Measurements from ENCODE around the gene SLC25A42.
"Not testable (repeated sequence)": the region's sequence is repeated elsewhere in the genome, so short reads cannot be mapped to it uniquely, and the experiment has no call there.

SLC25A42 gene

DNA sequence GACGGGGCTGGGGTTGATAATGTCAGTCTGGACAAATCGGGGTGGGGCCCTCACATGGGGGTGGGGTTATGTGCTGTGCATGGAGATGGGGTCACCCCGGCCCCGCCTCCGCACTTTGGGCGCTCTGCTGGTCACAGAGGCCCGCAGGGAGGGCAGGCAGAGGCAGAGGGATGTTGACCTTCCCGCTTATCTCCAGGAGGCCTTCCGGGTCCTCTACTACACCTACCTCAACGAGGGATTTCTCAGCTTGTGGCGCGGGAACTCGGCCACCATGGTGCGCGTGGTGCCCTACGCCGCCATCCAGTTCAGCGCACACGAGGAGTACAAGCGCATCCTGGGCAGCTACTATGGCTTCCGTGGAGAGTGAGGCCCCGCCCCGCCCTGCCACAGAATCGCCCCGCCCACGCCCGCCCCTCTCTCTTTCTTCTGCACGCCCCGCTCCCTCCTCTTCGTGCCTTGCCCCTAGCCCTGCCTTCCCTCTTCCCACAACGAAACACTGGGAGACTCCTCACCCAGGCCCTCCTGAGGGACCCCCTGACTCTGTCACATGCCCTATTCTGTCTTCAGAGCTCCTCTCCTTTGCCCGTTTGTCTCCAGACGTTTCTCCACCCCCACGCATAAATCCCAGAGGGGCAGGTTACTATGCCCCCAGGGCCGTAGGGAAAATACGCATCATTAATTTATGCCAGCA, 41.7 kb downstream of the SLC25A42 start:
- DNase-seq (ENCODE audit: low spot score) = peak; percentile 23

DNA sequence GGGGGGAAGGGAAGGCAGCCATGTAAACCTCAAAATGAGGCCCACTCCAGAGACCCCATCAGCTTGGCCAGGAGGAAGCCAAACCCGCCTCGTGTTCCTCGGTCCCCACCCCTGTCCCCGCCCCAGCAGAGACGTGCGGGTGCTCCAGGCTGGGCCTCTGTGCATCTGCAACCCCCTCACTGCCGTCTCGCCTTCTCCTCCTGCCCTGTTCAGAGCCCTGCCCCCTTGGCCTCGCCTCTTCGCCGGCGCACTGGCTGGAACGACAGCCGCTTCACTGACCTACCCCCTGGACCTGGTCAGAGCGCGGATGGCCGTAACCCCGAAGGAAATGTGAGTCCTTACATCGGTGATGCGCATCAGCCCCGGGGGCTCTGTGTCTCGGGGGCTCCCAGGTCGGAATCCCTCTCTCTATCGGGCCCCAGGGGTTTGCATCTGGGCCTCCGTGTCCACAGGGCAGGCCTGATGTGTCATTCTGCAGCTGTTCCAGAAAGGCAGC, 42.3 kb downstream of the SLC25A42 start:
- DNase-seq (ENCODE audit: low spot score) = no peak

DNA sequence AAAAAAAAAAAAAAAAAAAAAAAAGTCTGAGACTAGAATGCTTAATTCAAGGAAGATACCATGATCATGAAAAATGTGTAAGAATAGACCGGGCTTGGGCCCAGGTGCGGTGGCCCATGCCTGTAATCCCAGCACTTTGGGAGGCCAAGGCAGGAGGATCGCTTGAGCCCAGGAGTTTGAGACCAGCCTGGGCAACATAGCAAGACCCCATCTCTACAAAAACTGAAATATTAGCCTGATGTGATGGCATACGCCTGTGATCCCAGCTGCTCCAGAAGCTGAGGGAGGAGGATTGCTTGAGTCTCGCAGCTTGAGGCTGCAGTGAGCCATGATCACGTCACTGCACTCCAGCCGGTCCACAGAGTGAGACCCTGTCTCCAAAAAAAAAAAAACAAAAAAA, 43.1 kb downstream of the SLC25A42 start:
- DNase-seq (ENCODE audit: low spot score) = not testable (repeated sequence)

DNA sequence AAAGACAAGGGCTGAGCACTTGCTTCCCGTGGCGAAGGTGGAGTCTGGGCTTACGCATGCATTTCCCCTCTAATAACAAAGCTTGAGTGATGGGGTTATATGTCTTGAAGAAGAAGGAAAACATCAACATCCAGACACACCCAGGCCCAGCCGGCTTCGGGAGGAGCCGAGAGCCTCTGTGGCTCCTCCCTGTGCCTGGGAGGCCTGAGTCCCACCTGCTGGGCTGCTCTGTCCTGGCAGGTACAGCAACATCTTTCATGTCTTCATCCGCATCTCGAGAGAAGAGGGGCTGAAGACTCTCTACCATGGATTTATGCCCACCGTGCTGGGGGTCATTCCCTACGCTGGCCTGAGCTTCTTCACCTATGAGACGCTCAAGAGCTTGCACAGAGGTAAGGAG, 43.9 kb downstream of the SLC25A42 start:
- no peak for DNase-seq (ENCODE audit: low spot score)

DNA sequence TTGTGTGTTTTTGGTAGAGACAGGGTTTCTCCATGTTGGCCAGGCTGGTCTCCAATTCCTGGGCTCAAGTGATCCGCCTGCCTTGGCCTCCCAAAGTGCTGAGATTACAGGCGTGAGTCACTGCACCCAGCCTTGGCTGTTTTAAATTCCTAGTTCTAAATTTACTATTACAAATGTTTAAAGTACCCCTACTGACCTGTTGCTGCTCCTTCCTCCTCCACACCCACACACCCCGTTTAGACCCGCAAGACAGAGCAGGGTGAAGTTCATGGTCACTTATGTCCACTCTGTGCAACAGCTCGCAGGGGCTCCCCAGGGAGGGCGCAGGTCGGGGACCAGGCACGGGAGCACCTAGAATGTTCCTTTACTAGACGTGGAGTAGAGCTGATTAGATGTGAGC, 45.8 kb downstream of the SLC25A42 start:
- no peak for DNase-seq (ENCODE audit: low spot score)

DNA sequence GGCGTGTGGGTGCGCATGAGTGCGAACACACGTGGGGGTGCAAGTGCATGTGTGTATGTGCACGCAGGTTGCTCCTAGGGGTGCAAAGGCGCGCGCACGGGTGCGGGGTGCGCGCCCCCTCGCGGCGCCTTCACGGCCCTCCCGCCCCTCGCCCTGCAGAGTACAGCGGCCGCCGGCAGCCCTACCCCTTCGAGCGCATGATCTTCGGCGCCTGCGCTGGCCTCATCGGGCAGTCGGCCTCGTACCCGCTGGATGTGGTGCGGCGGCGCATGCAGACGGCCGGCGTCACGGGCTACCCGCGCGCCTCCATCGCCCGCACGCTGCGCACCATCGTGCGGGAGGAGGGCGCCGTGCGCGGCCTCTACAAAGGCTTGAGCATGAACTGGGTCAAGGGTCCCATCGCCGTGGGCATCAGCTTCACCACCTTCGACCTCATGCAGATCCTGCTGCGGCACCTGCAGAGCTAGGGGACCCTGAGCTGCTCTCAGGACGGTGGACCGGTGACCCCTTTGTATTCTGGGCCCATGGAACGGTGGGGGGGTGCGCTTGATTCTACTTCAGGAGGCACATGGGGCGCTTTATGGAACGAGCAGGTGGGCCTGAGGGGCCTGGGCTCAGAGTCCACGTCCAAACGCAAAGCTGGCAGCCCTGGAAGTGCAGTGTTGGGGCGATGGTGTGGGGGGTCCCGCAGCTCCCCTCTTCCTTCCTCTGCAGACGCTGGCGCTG, 46.8 kb downstream of the SLC25A42 start:
- DNase-seq (ENCODE audit: low spot score) = no peak

DNA sequence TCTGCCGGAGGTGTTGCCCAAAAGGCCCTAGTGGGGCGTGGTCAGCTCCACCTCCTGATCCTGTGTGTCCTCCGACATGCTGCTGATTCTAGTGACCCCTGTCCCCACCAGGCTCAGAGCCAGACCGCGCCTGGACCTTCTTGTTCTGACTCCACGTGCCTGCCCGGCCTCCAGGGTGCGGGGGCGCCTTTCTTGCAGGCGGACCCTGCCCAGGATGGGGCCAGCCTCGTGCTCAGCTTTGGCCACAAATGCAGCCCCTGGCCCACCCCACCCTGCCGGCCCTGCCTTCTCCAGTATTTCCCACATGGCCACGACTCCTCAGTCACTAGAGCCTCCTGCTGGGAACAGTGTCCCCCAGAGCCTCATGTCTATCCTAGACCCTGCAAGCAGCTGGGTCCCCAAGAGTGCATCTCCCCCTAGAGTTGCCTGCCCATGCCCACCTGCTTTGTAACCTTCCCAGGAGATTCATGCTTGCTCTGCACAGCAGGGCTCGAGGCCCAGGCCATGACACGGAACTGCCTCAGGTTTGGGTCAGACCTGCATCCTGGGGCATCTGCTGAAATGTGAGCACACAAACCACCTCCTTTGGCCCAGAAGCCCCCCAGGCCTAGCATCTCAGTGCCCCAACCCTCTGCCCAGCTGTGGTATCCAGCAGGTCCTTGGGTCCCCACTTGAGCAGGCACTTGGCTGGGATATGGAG, 47.5 kb downstream of the SLC25A42 start:
- DNase-seq (ENCODE audit: low spot score) = no peak

DNA sequence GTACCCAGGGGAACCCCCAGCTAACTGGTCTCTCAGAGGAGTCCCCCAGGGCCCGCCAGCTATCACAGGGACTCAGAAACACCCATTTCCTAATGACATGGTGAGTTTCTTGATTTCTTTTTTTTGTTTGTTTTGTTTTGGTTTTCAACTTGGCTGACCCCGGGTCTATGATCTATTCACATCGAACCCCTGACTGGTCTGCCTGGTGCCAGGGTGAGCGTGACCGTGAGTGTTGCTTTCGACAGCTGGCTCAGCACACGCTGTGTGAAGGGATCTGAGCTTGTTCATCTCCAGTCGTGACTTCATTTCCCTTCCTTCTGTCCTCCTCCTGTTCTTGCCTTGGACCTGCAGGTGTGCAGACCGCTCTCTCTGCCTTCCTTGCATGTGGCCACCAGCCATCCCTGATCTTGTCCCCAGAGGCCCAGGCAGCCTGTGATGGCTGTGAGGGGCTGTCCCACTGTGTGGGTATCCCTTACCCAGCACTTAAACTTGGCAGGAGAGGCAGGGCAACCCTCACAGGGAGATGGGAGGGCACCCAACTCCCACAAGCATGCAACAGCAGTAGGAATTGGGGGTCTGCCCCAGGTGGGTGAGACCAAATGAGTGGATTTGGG, 48.3 kb downstream of the SLC25A42 start:
- DNase-seq (ENCODE audit: low spot score) = no peak

DNA sequence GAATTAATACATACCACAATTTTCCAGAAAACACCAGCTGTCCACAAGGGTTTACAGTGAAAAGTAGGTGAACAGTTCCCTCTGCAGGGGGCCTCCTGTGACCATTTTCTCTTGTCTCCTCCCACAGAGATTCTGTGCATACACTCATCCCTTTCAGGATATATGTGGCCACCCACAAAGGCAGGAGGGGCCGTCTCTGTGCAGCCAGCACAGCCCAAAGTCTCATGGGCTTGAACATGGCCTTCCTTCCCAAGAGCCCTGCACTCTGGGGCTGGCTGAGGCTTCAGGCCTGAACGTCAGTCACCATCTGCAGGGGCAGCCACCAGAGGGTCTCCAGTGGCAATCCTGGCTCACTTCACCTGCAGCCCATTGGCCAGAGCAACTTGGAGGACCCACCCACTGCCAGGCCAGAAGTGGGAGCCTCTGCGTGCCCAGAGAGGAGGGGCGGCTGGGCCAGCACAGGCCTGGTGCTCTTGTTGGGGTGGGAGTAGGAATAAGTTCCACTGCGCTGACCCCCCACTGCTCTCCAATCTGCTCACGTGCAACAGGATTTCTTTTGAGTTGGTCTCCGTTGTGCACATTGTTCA, 49.3 kb downstream of the SLC25A42 start:
- DNase-seq (ENCODE audit: low spot score) = no peak

DNA sequence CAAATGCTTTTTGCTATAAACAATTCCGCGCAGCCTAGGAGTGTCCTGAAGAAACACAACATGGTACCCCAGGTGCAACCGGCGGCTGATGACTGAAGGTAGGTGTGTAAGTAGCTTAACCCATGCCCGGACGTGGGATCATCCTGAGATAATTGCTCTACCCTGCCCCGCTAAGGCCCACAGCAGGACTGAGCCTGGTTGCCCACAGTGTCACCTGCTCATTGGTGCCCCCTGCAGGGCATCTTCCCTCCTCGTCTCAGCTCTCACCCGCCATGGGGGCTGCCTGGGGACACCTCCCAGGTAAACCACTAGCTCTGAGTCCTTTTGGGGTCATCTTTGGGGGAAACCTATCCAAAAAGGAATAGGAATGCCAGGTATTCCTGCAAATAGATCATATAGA, 52.2 kb downstream of the SLC25A42 start:
- DNase-seq (ENCODE audit: low spot score) = peak; percentile 21

DNA sequence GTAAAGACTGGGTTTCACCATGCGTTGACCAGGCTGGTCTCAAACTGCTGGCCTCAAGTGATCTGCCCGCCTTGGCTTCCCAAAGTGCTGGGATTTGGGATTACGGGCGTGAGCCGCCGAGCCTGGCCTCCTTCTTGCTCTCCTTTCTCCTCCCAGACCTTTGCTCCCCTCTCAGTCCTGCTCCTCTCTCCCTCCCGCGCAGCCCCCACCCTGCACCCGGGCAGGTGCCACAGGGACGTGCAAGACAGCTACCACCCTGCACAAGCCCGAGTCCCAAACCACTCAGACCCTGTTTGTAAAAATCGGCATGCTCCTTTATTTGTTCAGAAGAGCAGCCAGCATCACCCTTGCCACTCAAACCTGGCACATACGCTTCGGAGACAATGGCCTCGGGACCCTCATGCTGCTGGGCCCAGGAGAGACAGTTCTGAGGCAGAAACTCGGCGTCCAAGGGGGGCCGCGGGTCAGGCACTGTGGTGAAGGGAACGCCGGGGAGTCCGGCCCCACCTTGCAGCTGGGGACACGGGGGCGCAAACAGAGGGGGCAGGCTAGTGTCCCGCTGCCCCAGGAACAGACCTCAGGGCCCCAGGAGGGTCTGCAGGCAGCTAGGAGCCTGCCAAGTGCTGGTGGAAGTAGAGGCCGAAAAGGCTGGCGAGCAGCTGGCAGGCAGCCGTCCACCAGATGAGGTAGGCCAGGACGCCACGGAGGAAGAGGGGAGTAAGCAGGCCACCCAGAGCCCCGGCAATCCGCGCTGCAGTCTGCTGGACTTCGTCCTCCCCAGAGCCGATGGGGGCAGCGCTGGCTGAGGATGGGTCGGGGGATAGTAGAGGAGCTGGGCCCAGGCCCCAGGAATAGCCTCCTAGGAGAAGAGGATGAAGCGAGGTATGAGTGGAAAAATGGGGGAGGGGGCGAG, 55.8 kb downstream of the SLC25A42 start:
- no peak for DNase-seq (ENCODE audit: low spot score)

DNA sequence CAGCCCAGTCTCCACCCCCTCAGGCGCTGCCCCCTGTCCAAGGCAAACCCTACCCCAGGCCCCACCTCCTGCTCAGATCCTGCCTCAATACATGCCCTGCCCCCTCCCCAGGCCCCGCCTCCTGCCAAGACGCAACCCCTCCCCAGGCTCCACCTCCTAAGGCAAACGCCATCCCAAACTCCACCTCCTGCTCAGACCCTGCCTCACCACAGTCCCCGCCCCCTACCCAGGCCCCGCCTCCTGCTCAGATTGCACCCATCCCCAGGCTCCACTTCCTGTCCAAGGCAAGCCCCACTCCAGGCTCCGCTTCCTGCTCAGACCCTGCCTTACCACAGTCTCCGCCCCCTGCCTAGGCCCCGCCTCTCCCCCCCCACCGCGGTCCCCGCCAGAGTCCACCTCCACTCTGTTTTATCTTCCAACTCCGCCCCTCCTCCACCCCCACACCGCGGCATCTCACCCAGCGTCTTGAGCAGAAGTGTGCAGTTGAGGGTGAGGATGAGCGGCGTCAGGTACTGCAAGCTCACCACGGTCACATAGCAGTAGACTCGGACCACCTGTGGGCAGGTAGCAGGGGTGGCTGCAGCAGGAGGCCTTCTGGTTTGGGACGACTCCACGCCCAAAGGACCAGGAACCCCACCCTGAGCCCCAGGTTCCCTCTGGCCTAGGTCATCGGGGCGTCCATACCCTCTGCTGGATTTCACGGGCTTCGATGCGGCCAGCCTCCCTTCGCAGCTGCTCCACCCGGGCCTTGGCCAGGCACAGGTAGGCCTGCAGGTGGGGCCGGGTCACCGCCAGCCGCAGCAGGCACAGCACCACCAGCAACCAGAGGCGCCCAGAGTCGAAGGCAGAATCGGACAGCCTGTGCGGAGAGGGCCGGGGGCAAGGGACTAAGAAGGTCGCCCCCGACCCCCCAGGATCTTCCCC, 56.8 kb downstream of the SLC25A42 start:
- DNase-seq (ENCODE audit: low spot score) = peak; percentile 16

DNA sequence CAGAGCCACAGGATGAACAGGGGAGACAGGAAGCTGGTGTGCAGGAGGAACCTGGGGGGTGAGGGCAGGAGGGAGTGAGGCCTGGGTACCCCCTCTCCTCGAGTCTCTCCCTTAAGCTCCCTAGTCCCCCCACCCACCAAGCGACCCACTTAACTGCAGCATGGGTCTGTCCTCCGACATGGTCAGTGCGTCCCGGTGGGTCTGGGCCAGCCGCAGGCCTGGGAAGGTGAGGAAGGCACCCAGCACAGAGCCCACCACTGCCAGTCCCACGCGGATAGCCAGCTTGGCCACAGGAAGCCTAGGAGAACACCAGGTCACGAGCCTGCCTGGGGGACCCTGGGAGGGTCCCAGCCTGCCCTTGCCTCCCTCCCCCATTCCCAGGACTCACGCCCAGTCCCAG, 57.6 kb downstream of the SLC25A42 start:
- DNase-seq (ENCODE audit: low spot score) = no peak

DNA sequence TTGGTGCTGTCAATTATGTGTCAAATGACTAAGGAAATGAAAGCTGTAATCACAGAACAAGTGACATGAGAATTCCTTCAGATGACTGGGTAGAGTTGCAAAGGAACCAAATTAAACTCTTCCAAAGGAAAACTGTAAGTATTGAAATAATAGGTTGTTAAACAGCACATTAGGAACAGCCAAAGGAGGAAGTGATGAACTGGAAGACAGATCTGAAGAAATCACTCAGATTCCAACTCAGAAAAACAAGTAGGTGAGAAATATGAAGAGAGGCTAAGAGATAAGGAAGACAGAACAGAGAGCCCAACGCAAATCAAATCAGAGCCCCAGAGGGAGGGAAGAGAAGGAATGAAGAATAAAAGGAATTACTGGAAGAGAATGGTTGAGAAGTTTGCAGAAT, 59.1 kb downstream of the SLC25A42 start:
- DNase-seq (ENCODE audit: low spot score) = no peak

DNA sequence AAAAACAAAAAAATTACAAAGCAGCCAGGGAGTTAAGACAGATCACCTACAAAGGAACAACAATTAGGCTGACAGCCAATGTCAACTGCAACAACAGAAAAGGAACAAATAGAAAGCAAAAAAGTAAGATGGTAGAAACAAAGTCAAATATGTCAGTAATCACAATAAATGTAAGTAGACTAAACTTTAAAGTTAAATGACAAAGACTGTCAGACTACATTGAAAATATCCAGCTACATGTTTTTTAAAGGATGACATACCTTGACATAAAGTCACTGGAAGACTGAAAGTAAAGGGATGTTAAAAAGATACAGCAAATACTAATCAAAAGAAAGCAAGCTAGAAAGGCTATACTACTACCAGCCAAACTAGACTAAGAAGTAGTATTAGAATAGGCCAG, 59.6 kb downstream of the SLC25A42 start:
- DNase-seq (ENCODE audit: low spot score) = no peak

DNA sequence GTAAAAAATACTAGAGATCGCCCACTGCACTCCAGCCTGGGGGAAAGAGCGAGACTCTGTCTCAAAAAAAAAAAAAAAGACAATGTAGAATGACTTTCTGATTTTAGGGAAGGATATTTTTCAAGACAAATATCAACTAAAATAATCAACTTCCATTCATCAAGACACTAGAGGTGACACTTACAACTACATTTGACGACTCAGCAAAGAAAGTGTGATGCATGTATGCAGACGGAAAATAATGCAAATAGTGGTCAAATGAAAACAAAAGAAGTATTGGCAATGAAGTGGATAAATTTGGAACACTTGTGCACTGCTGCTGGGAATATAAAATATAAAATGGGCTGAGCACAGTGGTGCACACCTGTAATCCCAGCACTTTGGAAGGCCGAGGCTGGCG, 62.3 kb downstream of the SLC25A42 start:
- DNase-seq (ENCODE audit: low spot score) = no peak

DNA sequence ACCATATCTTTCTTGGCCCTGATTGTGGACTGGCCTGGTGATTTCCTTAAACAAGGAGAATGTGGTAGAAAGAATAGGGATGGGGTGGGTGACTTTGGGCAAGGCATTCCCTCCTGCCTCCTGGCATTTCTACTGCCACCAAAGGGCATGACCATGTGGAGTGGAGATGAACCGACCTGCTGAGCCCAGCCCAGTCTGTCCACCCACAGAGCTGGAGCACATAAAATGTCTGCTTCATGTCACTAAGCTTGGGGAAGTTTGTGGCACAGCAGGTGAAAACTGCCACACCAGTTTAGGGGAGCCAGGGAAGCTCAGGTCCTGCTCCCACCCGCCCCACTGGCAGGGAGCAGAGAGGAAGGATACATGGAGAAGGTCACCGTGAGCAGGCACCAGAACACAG, 68.2 kb downstream of the SLC25A42 start:
- DNase-seq (ENCODE audit: low spot score) = no peak

DNA sequence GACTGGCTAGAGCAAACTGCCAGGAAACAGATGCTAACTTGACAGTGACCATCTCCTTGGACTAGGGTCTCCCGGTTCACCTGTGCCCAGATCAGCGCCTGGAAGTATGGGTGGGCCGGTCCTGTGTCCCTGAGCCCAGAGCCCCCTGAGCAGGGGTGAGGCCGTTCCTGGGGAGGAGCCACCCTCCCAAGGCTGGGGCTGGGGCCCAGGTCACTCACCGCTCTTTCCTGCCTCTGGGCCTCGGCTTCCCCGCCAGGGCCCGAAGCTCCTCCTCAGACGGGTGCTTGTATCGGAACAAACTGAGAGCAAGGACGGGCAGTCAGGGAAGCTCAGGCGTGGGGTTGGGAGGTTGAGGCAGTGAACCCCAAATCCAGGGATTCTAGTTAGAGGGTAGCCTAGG, 69.1 kb downstream of the SLC25A42 start:
- no peak for DNase-seq (ENCODE audit: low spot score)

DNA sequence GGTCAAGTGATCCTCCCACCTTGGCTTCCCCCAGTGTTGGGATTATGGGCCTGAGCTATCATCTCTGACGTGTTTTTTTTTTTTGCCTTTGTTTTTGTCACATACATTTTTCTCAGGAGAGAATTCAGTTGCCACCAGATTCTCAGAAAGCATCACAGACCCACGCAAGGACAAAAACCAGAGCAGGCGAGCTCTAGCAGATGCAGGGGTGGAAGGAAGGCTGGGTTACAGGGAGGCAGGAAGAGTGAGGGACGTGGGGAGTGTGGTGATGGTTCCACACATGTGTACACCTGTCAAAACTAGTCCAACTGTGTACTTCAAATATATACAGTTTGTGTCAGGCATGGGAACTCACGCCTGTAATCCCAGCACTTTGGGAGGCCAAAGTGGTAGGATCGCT, 70.2 kb downstream of the SLC25A42 start:
- no peak for DNase-seq (ENCODE audit: low spot score)

DNA sequence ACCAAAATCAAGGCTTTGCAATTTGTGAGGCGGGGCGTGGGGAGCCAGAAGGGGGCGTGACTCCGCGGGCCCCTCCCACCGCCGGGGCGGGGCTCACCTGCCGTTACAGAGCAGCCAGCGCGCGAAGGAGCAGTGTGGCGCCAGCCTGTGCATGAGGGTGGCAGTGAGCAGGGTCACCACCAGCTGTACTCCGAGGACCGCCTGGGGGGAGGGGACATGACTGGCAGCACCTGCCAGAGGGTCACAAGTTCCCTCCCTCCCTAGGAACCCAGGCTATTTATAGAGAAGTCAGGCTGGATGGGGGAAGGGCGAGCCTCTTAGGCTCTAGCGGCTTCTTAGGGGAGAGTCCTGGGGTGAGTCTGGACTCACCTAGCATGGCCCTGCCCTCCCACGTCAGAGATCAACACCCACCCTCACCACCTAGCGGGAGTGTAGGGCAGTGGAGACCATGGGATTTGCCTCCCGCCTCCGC, 70.9 kb downstream of the SLC25A42 start:
- DNase-seq (ENCODE audit: low spot score) = no peak
